Liver (tissue), 3 donors: ENCODE measurements around the gene HDDC2.

Experiments used
- ATF3 ChIP-seq: IDR thresholded peaks from 2 replicates; pipeline ENCODE4 v1.6.1; 2016; ENCODE audit warnings: antibody characterized with exemption
- CTCF ChIP-seq: fragments of 150-350 bp; IDR thresholded peaks from 2 replicates; pipeline ENCODE4 v1.5.1; 2017; ENCODE audit warnings: improper control_type of control experiment, low read depth, low read length; ENCODE audit not compliant: missing input control
- EGR1 ChIP-seq, 2 donors: IDR thresholded peaks; 2 replicates each; pipeline ENCODE4 v1.6.1; 2016 to 2018; ENCODE audit warnings: antibody characterized with exemption in 2 of 2, low read depth in 2 of 2
- MAX ChIP-seq: IDR thresholded peaks from 2 replicates; pipeline ENCODE4 v1.6.1; 2016; ENCODE audit warnings: antibody characterized with exemption
- RAD21 ChIP-seq, 2 donors: IDR thresholded peaks; 2 replicates each; pipeline ENCODE4 v1.6.1; 2016; ENCODE audit warnings: antibody characterized with exemption in 2 of 2, mild to moderate bottlenecking in 2 of 2
- REST ChIP-seq: IDR thresholded peaks from 2 replicates; pipeline ENCODE4 v1.6.1; 2016; ENCODE audit warnings: antibody characterized with exemption, mild to moderate bottlenecking
- RXRA ChIP-seq, 2 donors: IDR thresholded peaks; 2 replicates each; pipeline ENCODE4 v1.6.1; 2017 to 2018; ENCODE audit warnings: antibody characterized with exemption in 2 of 2, mild to moderate bottlenecking in 1 of 2
- TAF1 ChIP-seq: conservative IDR thresholded peaks from 2 replicates; pipeline ENCODE4 v1.6.1; 2016; ENCODE audit warnings: antibody characterized with exemption, mild to moderate bottlenecking
- donor health status: healthy.
- donor health status: healthy.

GRCh38 chr6:125315548-125315947 is 13.8 kb upstream of the HDDC2 start:
- no peak for TF ChIP-seq CTCF
- TF ChIP-seq ATF3, result no peak
- no peak for TF ChIP-seq TAF1
- no peak for TF ChIP-seq REST
- TF ChIP-seq RAD21 (IDR thresholded peaks at IDR 0.05), result no peak
- no peak for TF ChIP-seq MAX
- TF ChIP-seq EGR1 (IDR thresholded peaks at IDR 0.05; ENCODE audit: low read depth in 2 of 2), result no peak
- TF ChIP-seq RXRA (IDR thresholded peaks at IDR 0.05), result no peak
